ENCODE results near the gene KRTAP5-4.

DNA sequence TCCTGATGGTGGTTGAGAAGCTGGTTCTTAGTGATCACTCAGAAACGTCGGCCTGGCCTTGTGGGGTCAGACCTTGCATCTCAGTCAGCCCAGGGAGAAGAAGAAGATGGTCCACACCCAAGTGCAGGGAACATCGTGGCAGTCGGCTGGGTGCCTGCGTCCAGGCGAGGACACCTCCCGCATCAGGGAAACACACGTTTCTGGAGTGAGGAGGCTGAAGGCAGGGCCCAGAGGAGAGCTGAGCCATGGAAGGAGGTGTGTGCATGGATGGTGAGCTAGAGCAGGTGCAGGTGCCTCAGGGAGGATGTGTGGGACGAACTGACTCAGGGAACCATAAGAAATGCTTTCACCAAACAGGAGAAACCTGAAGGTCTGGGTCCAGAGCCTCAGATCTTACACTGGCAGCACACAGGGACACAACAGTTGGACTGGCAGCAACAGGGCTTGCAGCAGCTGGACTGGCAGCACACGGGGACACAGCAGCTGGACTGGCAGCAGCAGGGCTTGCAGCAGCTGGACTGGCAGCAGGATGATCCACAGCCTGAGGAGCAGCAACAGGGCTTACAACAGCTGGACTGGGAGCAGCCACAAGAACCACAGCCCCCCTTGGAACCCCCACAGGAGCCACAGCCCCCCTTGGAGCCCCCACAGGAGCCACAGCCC lies 24.5 kb downstream of the KRTAP5-4 start:
- TF ChIP-seq, protein P1, sequence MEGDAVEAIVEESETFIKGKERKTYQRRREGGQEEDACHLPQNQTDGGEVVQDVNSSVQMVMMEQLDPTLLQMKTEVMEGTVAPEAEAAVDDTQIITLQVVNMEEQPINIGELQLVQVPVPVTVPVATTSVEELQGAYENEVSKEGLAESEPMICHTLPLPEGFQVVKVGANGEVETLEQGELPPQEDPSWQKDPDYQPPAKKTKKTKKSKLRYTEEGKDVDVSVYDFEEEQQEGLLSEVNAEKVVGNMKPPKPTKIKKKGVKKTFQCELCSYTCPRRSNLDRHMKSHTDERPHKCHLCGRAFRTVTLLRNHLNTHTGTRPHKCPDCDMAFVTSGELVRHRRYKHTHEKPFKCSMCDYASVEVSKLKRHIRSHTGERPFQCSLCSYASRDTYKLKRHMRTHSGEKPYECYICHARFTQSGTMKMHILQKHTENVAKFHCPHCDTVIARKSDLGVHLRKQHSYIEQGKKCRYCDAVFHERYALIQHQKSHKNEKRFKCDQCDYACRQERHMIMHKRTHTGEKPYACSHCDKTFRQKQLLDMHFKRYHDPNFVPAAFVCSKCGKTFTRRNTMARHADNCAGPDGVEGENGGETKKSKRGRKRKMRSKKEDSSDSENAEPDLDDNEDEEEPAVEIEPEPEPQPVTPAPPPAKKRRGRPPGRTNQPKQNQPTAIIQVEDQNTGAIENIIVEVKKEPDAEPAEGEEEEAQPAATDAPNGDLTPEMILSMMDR (IDR thresholded peaks at IDR 0.05) = no peak
- TF ChIP-seq ZFX (IDR thresholded peaks at IDR 0.05; ENCODE audit: borderline replicate concordance) = no peak
